HFFc6 (cell line): ENCODE results near the gene C5orf22. TPM values are rescaled to one million over a fixed set of nuclear protein-coding genes. Genes with fewer than 3 reads are reported as not detected.
A peak's percentile ranks its signal among the peaks of the same experiment; 100 is the strongest.

ENCODE experiments used
- DNase-seq: peaks from one replicate; pipeline ENCODE4 v3.0.0-alpha.2; 2018
- H3K27ac Mint-ChIP-seq: 2 replicates; pipeline ENCODE4 v1.8.0; 2020; ENCODE audit warnings: mild to moderate bottlenecking, mixed read lengths
- H3K27me3 Mint-ChIP-seq: 2 replicates; pipeline ENCODE4 v1.8.0; 2021; ENCODE audit warnings: mild to moderate bottlenecking, moderate library complexity, mixed read lengths; ENCODE audit not compliant: insufficient read depth
- H3K36me3 Mint-ChIP-seq: 2 replicates; pipeline ENCODE4 v1.8.0; 2021; ENCODE audit warnings: low read depth, mixed read lengths
- H3K4me1 Mint-ChIP-seq: 2 replicates; pipeline ENCODE4 v1.8.0; 2020; ENCODE audit warnings: low read depth, mixed read lengths
- H3K4me3 Mint-ChIP-seq: 2 replicates; pipeline ENCODE4 v1.8.0; 2020; ENCODE audit warnings: mild to moderate bottlenecking, moderate library complexity, mixed read lengths
- H3K9me3 Mint-ChIP-seq: 2 replicates; pipeline ENCODE4 v1.8.0; 2020; ENCODE audit warnings: mild to moderate bottlenecking, mixed read lengths
- CTCF ChIP-seq: fragments of 200-600 bp; sonication (generic); IDR thresholded peaks from 2 replicates; pipeline ENCODE4 v1.5.0; 2021; ENCODE audit warnings: antibody characterized with exemption, mild to moderate bottlenecking
- total RNA-seq, 6 experiments: library from RNA; stranded (reverse); fragmentation: NEBNext Ultra II Directional; extraction: Animal tissue kit (Norgen Biotek cat#: 25700); gene quantifications; 2 replicates in 1 of 6; 3 replicates in 5 of 6; pipeline ENCODE4 v1.2.3, GENCODE V29; 2021

Gene C5orf22
- total RNA-seq, 6 experiments from 2014 or later = 18.7 to 23.7 (median 20.6) TPM

- no peak for DNase-seq
- H3K36me3 Mint-ChIP-seq = peaks cover 40% of the 10 kb centered on the region
- no peaks in the 10 kb centered on the region for H3K9me3 Mint-ChIP-seq
- H3K4me1 Mint-ChIP-seq = no peaks in the 10 kb centered on the region
- TF ChIP-seq CTCF = no peak
- no peak overlapping the region for H3K4me3 Mint-ChIP-seq
- no peak overlapping the region for H3K27ac Mint-ChIP-seq
- no peaks in the 10 kb centered on the region for H3K27me3 Mint-ChIP-seq
Measured at GRCh38 chr5:31511305-31511704, 20.8 kb upstream of the C5orf22 start.

GRCh38 chr5:31516802-31517201 is 15.3 kb upstream of the C5orf22 start:
- Mint-ChIP-seq H3K36me3 (peaks cover 31% of the 10 kb centered on the region), H3K27ac (no peak overlapping the region), H3K27me3 (no peaks in the 10 kb centered on the region), H3K9me3 (no peaks in the 10 kb centered on the region), H3K4me3 (no peak overlapping the region), H3K4me1 (no peaks in the 10 kb centered on the region)
- TF ChIP-seq CTCF = no peak
- DNase-seq = no peak

- Mint-ChIP-seq H3K36me3 (peaks cover 43% of the 10 kb centered on the region), H3K4me3 (no peak overlapping the region), H3K27me3 (no peaks in the 10 kb centered on the region), H3K27ac (no peak overlapping the region), H3K9me3 (no peaks in the 10 kb centered on the region), H3K4me1 (peaks cover 6% of the 10 kb centered on the region)
- DNase-seq = no peak
- TF ChIP-seq CTCF = no peak
Measured at GRCh38 chr5:31523041-31523440, 9.1 kb upstream of the C5orf22 start.

GRCh38 chr5:31530541-31531265 is 1.4 kb upstream of the C5orf22 start:
- no peak for TF ChIP-seq CTCF
- Mint-ChIP-seq H3K36me3 (peaks cover 47% of the 10 kb centered on the region), H3K27ac (peak overlapping the region; percentile 89), H3K9me3 (no peaks in the 10 kb centered on the region), H3K4me1 (peaks cover 44% of the 10 kb centered on the region), H3K27me3 (peaks cover 5% of the 10 kb centered on the region; the same call in 1 of the 2 replicates), H3K4me3 (peak overlapping the region; percentile 96)
- peak; percentile 36 for DNase-seq

GRCh38 chr5:31531543-31531887 is 586 bp upstream of the C5orf22 start:
- peaks cover 45% of the 10 kb centered on the region for H3K36me3 Mint-ChIP-seq
- no peaks in the 10 kb centered on the region for H3K9me3 Mint-ChIP-seq
- no peak for TF ChIP-seq CTCF
- peak; percentile 12 for DNase-seq
- H3K4me3 Mint-ChIP-seq = peak overlapping the region; percentile 96
- peak overlapping the region; percentile 89 for H3K27ac Mint-ChIP-seq
- H3K4me1 Mint-ChIP-seq = peaks cover 44% of the 10 kb centered on the region
- H3K27me3 Mint-ChIP-seq = peaks cover 5% of the 10 kb centered on the region; the same call in 1 of the 2 replicates
